CD4-positive, alpha-beta T cell (primary cell): ENCODE measurements around the gene ARHGEF10L. TPM values are rescaled to one million over a fixed set of nuclear protein-coding genes. Genes with fewer than 3 reads are reported as not detected.

Experiments used
- ATAC-seq: fragments of 200-7000 bp; cut with Tn5 transposase; one replicate; pipeline ENCODE4 v1.10.0; 2022; ENCODE audit warnings: mild to moderate bottlenecking; ENCODE audit not compliant: poor library complexity
- CTCF ChIA-PET: fragments of 350-600 bp; sonication (Branson Sonifier 250); formaldehyde crosslinking; loops from one replicate; lab custom pipeline; 2021; ENCODE audit warnings: antibody characterized with exemption, inconsistent platforms; lab: Charles Lee
- POLR2A ChIA-PET: fragments of 350-600 bp; sonication (Branson Sonifier 250); formaldehyde crosslinking; loops from one replicate; lab custom pipeline; 2021; ENCODE audit warnings: antibody characterized with exemption, inconsistent platforms; lab: Charles Lee
- DNase-seq, 14 experiments: peaks; one replicate each; pipeline ENCODE4 v3.0.0-alpha.2; 2013 to 2020; ENCODE audit warnings: mixed read lengths in 2 of 14
- H3K27ac ChIP-seq, 2 donors: one replicate each; pipeline versions ENCODE4 v1.5.1 to v1.7.0; 2013; ENCODE audit warnings: low read length in 2 of 2, low read depth in 1 of 2, mild to moderate bottlenecking in 1 of 2
- H3K27me3 ChIP-seq, 2 experiments: 1 replicate in 1 of 2; 2 replicates in 1 of 2; pipeline versions ENCODE4 v1.6.1 to v1.7.0; 2013; ENCODE audit warnings: low read length in 2 of 2, control low read depth in 1 of 2, mild to moderate bottlenecking in 1 of 2, moderate library complexity in 1 of 2; ENCODE audit not compliant: insufficient read depth in 2 of 2, control insufficient read depth in 1 of 2
- H3K36me3 ChIP-seq: one replicate; pipeline ENCODE4 v1.6.1; 2013; ENCODE audit warnings: low read length, control low read depth; ENCODE audit not compliant: insufficient read depth
- H3K4me1 ChIP-seq: one replicate; pipeline ENCODE4 v1.6.1; 2013; ENCODE audit warnings: low read length, control low read depth; ENCODE audit not compliant: insufficient read depth
- H3K4me3 ChIP-seq: one replicate; pipeline ENCODE4 v1.5.1; 2013; ENCODE audit warnings: mild to moderate bottlenecking, low read length, moderate library complexity
- H3K9me3 ChIP-seq, 2 experiments: 1 replicate in 1 of 2; 2 replicates in 1 of 2; pipeline versions ENCODE4 v1.6.1 to v1.7.0; 2013; ENCODE audit warnings: low read length in 2 of 2, mild to moderate bottlenecking in 2 of 2, control low read depth in 1 of 2, moderate library complexity in 1 of 2; ENCODE audit not compliant: control insufficient read depth in 1 of 2, insufficient read depth in 1 of 2
- H3K27ac Mint-ChIP-seq: one replicate; pipeline ENCODE4 v1.8.0; 2020; ENCODE audit warnings: mixed read lengths
- H3K27me3 Mint-ChIP-seq: one replicate; pipeline ENCODE4 v1.8.0; 2021; ENCODE audit warnings: mixed read lengths
- H3K36me3 Mint-ChIP-seq: one replicate; pipeline ENCODE4 v1.8.0; 2021; ENCODE audit warnings: low read depth, mixed read lengths
- H3K4me1 Mint-ChIP-seq: one replicate; pipeline ENCODE4 v1.8.0; 2021; ENCODE audit warnings: low read depth, mixed read lengths
- H3K4me3 Mint-ChIP-seq: one replicate; pipeline ENCODE4 v1.8.0; 2020; ENCODE audit warnings: mild to moderate bottlenecking, mixed read lengths
- H3K9me3 Mint-ChIP-seq: one replicate; pipeline ENCODE4 v1.8.0; 2020; ENCODE audit warnings: mixed read lengths
- CTCF ChIP-seq: fragments of 200-600 bp; IDR thresholded peaks from one replicate; pipeline ENCODE4 v1.8.0; 2022; ENCODE audit warnings: antibody characterized with exemption, mild to moderate bottlenecking
- intact Hi-C, 2 experiments: fragments of 100-400 bp; cut with DNase I in 1 of 2; cut with micrococcal nuclease in 1 of 2; formaldehyde crosslinking; loops; one replicate each; pipeline versions ENCODE4 v1.15.1 to v1.9.0; 2023 to 2025; cut with DNase I, micrococcal nuclease
- total RNA-seq, 174 experiments: library from RNA in 2 of 174; stranded (reverse) in 2 of 174; gene quantifications; one replicate each; pipeline ENCODE4 v1.2.3 and lab custom pipeline; 2021 to 2026

ARHGEF10L gene
- total RNA-seq, 2 experiments from 2014 or later: 0.11 to 0.22 TPM

GRCh38 chr1:17674726-17675500, 135.4 kb downstream of the ARHGEF10L start:
- H3K9me3 ChIP-seq: peaks cover 0 to 4% of the 10 kb centered on the region in 2 experiments
- H3K27me3 Mint-ChIP-seq: peaks cover 4% of the 10 kb centered on the region
- H3K4me3 Mint-ChIP-seq: no peak overlapping the region
- H3K9me3 Mint-ChIP-seq: no peaks in the 10 kb centered on the region
- ChIA-PET POLR2A (no interaction called here), CTCF (no interaction called here)
- no peak for TF ChIP-seq CTCF
- H3K36me3 ChIP-seq: no peaks in the 10 kb centered on the region
- DNase-seq (no peak), ATAC-seq (no peak)
- no peaks in the 10 kb centered on the region for H3K4me1 Mint-ChIP-seq
- H3K4me3 ChIP-seq: no peak overlapping the region
- no peaks in the 10 kb centered on the region for H3K4me1 ChIP-seq
- H3K36me3 Mint-ChIP-seq: no peaks in the 10 kb centered on the region
- intact Hi-C loops: no loop called here
- no peak overlapping the region for H3K27ac ChIP-seq
- H3K27me3 ChIP-seq: no peaks in the 10 kb centered on the region
- no peak overlapping the region for H3K27ac Mint-ChIP-seq

GRCh38 chr1:17675744-17676143, 136.2 kb downstream of the ARHGEF10L start:
- no peak overlapping the region for H3K27ac Mint-ChIP-seq
- H3K36me3 Mint-ChIP-seq: no peaks in the 10 kb centered on the region
- H3K9me3 Mint-ChIP-seq: no peaks in the 10 kb centered on the region
- intact Hi-C loops: no loop called here
- POLR2A ChIA-PET: no interaction called here
- Histone ChIP-seq H3K36me3 (no peaks in the 10 kb centered on the region), H3K9me3 (peaks cover 0 to 4% of the 10 kb centered on the region in 2 experiments), H3K27ac (no peak overlapping the region), H3K4me1 (no peaks in the 10 kb centered on the region), H3K27me3 (no peaks in the 10 kb centered on the region), H3K4me3 (no peak overlapping the region)
- no peak overlapping the region for H3K4me3 Mint-ChIP-seq
- CTCF ChIA-PET: no interaction called here
- no peak for TF ChIP-seq CTCF
- H3K27me3 Mint-ChIP-seq: peaks cover 4% of the 10 kb centered on the region
- no peak for DNase-seq
- no peaks in the 10 kb centered on the region for H3K4me1 Mint-ChIP-seq
- ATAC-seq: no peak

- no peaks in the 10 kb centered on the region for H3K36me3 ChIP-seq
- no peak overlapping the region for H3K4me3 ChIP-seq
- H3K9me3 ChIP-seq: peaks cover 0 to 4% of the 10 kb centered on the region in 2 experiments
- Mint-ChIP-seq H3K9me3 (no peaks in the 10 kb centered on the region), H3K27me3 (peaks cover 4% of the 10 kb centered on the region), H3K27ac (no peak overlapping the region), H3K36me3 (no peaks in the 10 kb centered on the region), H3K4me3 (no peak overlapping the region), H3K4me1 (no peaks in the 10 kb centered on the region)
- POLR2A ChIA-PET: no interaction called here
- intact Hi-C loops: no loop called here
- ATAC-seq (no peak), DNase-seq (no peak)
- CTCF ChIA-PET: no interaction called here
- TF ChIP-seq CTCF: no peak
- H3K27ac ChIP-seq: no peak overlapping the region
- no peaks in the 10 kb centered on the region for H3K4me1 ChIP-seq
- H3K27me3 ChIP-seq: no peaks in the 10 kb centered on the region
These were observed 137.0 kb downstream of the ARHGEF10L start for GRCh38 chr1:17676387-17677060.
